ENCODE data around the gene CDCA7. TPM values are rescaled to one million over a fixed set of nuclear protein-coding genes. Genes with fewer than 3 reads are reported as not detected.
"Not testable (repeated sequence)": the region's sequence is repeated elsewhere in the genome, so short reads cannot be mapped to it uniquely, and the experiment has no call there.

The CDCA7 gene
- polyA plus RNA-seq, 1 donor from 2014 or later, result 0.27 TPM

DNA sequence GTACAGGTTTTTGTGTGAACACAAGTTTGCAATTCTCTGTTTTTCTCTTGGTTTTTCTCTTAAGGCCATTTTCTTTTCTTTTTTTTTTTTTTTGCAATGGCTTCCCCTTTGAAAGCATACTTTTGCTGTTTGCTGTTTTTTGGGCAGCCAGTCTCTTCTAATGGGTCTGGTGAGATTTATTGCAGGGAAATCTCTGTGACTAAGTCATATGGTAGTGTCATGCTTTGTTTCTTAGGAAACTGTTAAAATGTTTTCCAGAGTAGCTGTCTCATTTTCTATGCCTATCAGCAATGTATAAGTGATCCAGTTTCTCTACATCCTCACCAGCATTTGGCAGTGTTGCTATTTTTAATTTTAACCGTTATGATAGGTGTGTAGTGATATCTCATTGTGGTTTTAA, 27.9 kb upstream of the CDCA7 start:
- Histone ChIP-seq H3K4me2 (ENCODE audit: low read length) (no peak overlapping the region), H3K4me3 (ENCODE audit: low read length) (no peak overlapping the region), H2AFZ (ENCODE audit: low read depth, low read length) (no peak overlapping the region), H3K9ac (ENCODE audit: low read length) (no peak overlapping the region), H3K79me2 (replicated peaks; ENCODE audit: insufficient read depth, low read length) (no peaks in the 10 kb centered on the region), H3K36me3 (ENCODE audit: insufficient read depth, low read length) (no peaks in the 10 kb centered on the region), H3K27ac (ENCODE audit: low read length) (no peak overlapping the region), H3K27me3 (ENCODE audit: insufficient read depth, low read depth, low read length) (no peaks in the 10 kb centered on the region), H3K9me2 (ENCODE audit: insufficient read depth, low read length) (no peaks in the 10 kb centered on the region), H3F3A (ENCODE audit: insufficient read depth, low read length, poor library complexity, severe bottlenecking) (no peaks in the 10 kb centered on the region), H3K9me3 (ENCODE audit: low read length) (no peaks in the 10 kb centered on the region), H4K20me1 (ENCODE audit: insufficient read depth) (no peaks in the 10 kb centered on the region)
- TF ChIP-seq EP300 (conservative IDR thresholded peaks at IDR 0.05; ENCODE audit: poor library complexity, severe bottlenecking), result no peak
- TF ChIP-seq CTCF (IDR thresholded peaks at IDR 0.05; ENCODE audit: poor library complexity, severe bottlenecking), result no peak
- TF ChIP-seq, protein P1, sequence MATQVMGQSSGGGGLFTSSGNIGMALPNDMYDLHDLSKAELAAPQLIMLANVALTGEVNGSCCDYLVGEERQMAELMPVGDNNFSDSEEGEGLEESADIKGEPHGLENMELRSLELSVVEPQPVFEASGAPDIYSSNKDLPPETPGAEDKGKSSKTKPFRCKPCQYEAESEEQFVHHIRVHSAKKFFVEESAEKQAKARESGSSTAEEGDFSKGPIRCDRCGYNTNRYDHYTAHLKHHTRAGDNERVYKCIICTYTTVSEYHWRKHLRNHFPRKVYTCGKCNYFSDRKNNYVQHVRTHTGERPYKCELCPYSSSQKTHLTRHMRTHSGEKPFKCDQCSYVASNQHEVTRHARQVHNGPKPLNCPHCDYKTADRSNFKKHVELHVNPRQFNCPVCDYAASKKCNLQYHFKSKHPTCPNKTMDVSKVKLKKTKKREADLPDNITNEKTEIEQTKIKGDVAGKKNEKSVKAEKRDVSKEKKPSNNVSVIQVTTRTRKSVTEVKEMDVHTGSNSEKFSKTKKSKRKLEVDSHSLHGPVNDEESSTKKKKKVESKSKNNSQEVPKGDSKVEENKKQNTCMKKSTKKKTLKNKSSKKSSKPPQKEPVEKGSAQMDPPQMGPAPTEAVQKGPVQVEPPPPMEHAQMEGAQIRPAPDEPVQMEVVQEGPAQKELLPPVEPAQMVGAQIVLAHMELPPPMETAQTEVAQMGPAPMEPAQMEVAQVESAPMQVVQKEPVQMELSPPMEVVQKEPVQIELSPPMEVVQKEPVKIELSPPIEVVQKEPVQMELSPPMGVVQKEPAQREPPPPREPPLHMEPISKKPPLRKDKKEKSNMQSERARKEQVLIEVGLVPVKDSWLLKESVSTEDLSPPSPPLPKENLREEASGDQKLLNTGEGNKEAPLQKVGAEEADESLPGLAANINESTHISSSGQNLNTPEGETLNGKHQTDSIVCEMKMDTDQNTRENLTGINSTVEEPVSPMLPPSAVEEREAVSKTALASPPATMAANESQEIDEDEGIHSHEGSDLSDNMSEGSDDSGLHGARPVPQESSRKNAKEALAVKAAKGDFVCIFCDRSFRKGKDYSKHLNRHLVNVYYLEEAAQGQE (IDR thresholded peaks at IDR 0.05; ENCODE audit: borderline replicate concordance), result no peak
- TF ChIP-seq SMC3 (conservative IDR thresholded peaks at IDR 0.05; ENCODE audit: poor library complexity), result no peak
- TF ChIP-seq RAD21 (conservative IDR thresholded peaks at IDR 0.05), result no peak
- no peak for TF ChIP-seq MXI1 (conservative IDR thresholded peaks at IDR 0.05; ENCODE audit: poor library complexity, severe bottlenecking)
- no peak for TF ChIP-seq TAF1 (IDR thresholded peaks at IDR 0.05; ENCODE audit: low read depth)
- no peak for TF ChIP-seq EZH2 (IDR thresholded peaks at IDR 0.05; ENCODE audit: borderline replicate concordance, insufficient read depth, low read length, poor library complexity, severe bottlenecking)
- no peak for TF ChIP-seq POLR2AphosphoS5 (IDR thresholded peaks at IDR 0.05)

DNA sequence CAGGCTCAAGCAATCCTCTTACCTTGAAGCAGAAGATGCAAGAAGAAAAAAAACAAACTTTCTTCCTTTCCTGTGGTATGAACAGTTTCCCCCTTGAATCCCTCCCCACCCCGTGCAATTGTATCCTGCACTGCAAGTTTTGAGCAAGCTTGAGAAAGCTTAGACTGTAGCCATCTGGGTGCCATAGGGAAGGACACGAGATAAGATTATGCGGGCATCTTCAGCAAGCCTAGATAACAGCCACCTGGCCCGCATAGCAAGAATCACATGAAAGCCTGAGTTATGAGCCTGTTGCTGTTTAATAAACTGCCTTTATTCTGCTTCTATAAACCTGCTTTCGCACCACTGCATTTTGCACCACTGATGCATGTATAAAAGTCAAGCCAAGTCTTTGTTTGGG, 27.3 kb upstream of the CDCA7 start:
- Histone ChIP-seq H4K20me1 (ENCODE audit: insufficient read depth) (no peaks in the 10 kb centered on the region), H3K9me3 (ENCODE audit: low read length) (no peaks in the 10 kb centered on the region), H3K4me3 (ENCODE audit: low read length) (no peak overlapping the region), H3K79me2 (replicated peaks; ENCODE audit: insufficient read depth, low read length) (no peaks in the 10 kb centered on the region), H3K4me2 (ENCODE audit: low read length) (no peak overlapping the region), H3K27me3 (ENCODE audit: insufficient read depth, low read depth, low read length) (no peaks in the 10 kb centered on the region), H3K27ac (ENCODE audit: low read length) (no peak overlapping the region), H3K9ac (ENCODE audit: low read length) (no peak overlapping the region), H3K9me2 (ENCODE audit: insufficient read depth, low read length) (no peaks in the 10 kb centered on the region), H2AFZ (ENCODE audit: low read depth, low read length) (no peak overlapping the region), H3F3A (ENCODE audit: insufficient read depth, low read length, poor library complexity, severe bottlenecking) (no peaks in the 10 kb centered on the region), H3K36me3 (ENCODE audit: insufficient read depth, low read length) (no peaks in the 10 kb centered on the region)
- TF ChIP-seq POLR2AphosphoS5 (IDR thresholded peaks at IDR 0.05) (no peak), SMC3 (conservative IDR thresholded peaks at IDR 0.05; ENCODE audit: poor library complexity) (no peak), TAF1 (IDR thresholded peaks at IDR 0.05; ENCODE audit: low read depth) (no peak), MXI1 (conservative IDR thresholded peaks at IDR 0.05; ENCODE audit: poor library complexity, severe bottlenecking) (no peak), RAD21 (conservative IDR thresholded peaks at IDR 0.05) (no peak), EP300 (conservative IDR thresholded peaks at IDR 0.05; ENCODE audit: poor library complexity, severe bottlenecking) (no peak), CTCF (IDR thresholded peaks at IDR 0.05; ENCODE audit: poor library complexity, severe bottlenecking) (no peak)
- TF ChIP-seq, protein P1 (IDR thresholded peaks at IDR 0.05; ENCODE audit: borderline replicate concordance), result no peak

GRCh38 chr2:173333003-173333402, 21.7 kb upstream of the CDCA7 start:
- H4K20me1 ChIP-seq (ENCODE audit: insufficient read depth); H3K27ac ChIP-seq (ENCODE audit: low read length); H3K36me3 ChIP-seq (ENCODE audit: insufficient read depth, low read length); H3K27me3 ChIP-seq (ENCODE audit: insufficient read depth, low read depth, low read length); H3F3A ChIP-seq (ENCODE audit: insufficient read depth, low read length, poor library complexity, severe bottlenecking); H3K4me3 ChIP-seq (ENCODE audit: low read length); H3K4me2 ChIP-seq (ENCODE audit: low read length); H3K9me2 ChIP-seq (ENCODE audit: insufficient read depth, low read length); H2AFZ ChIP-seq (ENCODE audit: low read depth, low read length); H3K9me3 ChIP-seq (ENCODE audit: low read length); H3K79me2 ChIP-seq (replicated peaks; ENCODE audit: insufficient read depth, low read length); H3K9ac ChIP-seq (ENCODE audit: low read length): not testable (repeated sequence)
